NCI-H1105 treated with DMSO at 0.1 percent for 48 hours (cell line): Measurements from ENCODE around the gene WDR36.
"Not testable (repeated sequence)": the region's sequence is repeated elsewhere in the genome, so short reads cannot be mapped to it uniquely, and the experiment has no call there.

Experiments used
- DNase-seq: peaks from one replicate; lab custom pipeline; 2025; lab: John Stamatoyannopoulos, UW

The WDR36 gene

GRCh38 chr5:111138096-111138495, 45.9 kb downstream of the WDR36 start:
- no peak for DNase-seq

GRCh38 chr5:111141471-111141870, 49.3 kb downstream of the WDR36 start:
- not testable (repeated sequence) for DNase-seq

- DNase-seq: no peak
Measured at GRCh38 chr5:111142932-111143331, 50.8 kb downstream of the WDR36 start.

DNA sequence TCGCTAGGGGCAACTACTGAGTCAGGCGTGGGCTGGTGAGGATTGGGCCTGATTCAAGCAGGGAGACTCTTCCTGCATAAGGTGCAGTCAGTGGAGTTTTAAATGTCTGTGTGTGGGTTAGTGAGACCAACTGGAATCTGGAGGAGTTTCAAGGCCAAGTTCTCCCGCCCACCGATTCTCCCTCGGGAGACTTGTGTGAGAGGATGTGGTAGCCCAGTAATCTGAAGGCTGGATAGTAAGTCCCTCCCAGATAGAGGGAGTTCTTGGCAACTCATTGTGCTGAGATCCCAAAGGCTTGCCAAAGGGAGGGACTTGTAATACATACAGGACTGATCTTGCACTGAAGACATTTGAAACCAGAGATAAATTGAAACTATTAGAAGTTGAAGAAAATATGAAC, 51.8 kb downstream of the WDR36 start:
- DNase-seq: no peak

DNA sequence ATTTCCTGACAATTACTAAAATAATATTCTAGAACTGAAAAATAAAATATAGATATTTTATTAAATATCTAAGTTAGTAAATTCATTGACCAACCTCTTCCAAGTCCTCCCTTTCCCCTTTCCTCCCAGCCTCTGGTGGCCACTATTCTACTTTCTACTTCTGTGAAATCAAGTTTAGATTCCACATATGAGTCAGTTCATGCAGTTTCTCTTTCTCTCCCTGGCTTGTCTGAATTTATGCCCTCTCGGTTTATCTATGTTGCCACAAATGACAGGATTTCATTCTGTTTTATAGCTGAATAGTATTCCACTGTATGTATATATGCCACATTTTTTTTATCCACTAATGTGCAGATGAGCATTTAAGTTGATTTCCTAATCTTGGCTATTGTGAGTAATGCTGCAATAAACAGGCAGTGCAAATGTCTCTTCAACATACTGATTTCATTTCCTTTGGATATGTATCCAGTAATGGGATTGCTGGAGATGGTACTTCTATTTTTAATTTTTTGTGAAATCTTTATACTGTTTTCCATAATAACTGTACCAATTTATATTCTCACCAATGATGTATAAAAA, 52.3 kb downstream of the WDR36 start:
- no peak for DNase-seq

GRCh38 chr5:111146053-111146452, 53.9 kb downstream of the WDR36 start:
- no peak for DNase-seq

GRCh38 chr5:111147502-111147901, 55.4 kb downstream of the WDR36 start:
- DNase-seq: no peak

GRCh38 chr5:111151998-111152397, 59.9 kb downstream of the WDR36 start:
- DNase-seq: no peak

DNA sequence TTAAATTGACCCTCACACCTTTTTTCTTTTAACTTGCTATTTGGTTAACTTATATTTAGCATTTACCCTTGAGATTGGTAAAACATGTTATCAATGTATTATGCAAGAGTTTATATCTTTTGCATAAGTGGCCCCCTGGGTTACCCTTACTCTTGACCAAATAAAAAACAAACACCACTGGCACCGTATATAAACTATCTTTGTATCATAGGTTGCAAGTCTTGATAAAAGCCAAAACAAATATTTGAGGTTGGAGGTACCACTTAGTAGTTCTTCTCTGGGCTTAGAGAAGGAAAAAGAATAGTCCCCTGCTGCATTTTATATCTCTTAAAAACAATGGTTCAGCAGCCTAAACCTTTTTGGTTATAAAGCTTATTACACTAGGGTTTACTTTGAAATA, 61.3 kb downstream of the WDR36 start:
- no peak for DNase-seq

DNA sequence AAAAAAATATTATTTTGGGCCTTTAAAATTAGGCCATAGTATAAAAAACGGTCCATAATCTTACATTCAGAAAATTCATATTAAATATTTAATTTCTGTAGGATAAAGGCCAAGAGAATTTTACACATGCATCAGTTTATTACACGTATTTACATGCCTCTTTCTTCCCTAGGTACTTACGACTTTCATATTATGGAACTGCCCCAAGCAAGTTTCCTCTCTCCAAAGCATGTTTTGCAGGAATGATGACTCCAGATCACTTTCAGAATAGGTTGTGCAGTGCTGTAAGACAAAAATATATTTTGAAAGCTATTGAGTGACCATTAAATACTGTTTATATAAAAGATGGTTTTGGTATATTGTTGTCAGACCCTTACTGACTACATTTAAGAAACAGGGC, 61.8 kb downstream of the WDR36 start:
- DNase-seq: no peak

DNA sequence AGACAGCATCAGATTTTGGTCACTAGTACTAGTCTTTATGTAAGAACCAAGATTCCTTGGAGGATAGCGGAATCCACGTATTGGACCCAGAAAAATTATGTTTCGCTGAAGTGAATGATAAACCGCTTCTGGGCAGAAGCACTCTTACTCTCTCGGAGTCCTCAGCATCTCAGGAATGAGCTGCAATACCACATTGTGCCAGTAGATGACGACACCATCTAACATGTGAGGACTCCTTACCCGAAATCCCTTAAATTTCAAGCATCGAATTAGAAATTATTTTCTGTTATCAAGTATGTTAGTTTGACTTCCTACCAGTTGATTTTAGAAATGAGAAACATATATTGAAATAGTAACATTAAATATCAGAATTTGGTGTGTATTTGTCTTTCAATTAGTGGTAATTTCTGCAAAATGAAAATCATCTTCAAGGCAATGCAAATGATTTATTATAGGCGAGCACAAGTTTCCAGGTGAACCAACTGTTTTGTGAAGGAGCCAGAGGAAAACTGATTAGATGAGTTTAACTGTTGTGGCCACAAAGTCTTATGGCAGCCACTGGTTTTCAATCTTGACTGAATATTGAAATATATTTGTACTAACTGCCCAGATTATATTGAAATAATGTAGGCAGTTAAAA, 66.1 kb downstream of the WDR36 start:
- peak; percentile 48 for DNase-seq

DNA sequence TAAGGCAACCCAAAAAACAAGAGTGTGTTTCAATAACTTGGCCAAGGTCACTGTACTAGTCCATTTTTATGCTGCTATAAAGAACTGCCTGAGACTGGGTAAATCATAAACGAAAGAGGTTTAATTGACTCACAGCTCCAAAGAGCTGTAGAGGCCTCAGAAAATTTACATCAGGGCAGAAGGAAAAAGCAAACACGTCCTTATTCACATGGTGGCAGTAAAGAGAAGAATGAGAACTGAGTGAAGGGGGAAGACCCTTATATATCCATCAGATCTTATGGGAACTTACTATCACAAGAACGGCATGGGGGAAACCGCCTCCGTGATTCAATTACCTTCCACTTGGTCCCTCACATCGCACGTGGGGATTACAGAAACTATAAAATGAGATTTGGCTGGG, 67.7 kb downstream of the WDR36 start:
- no peak for DNase-seq

- DNase-seq: no peak
Measured at GRCh38 chr5:111163000-111163399, 70.9 kb downstream of the WDR36 start.

GRCh38 chr5:111165058-111165457, 72.9 kb downstream of the WDR36 start:
- DNase-seq: no peak

- DNase-seq: no peak
Measured at GRCh38 chr5:111167551-111167950, 75.4 kb downstream of the WDR36 start.

- DNase-seq: no peak
Measured at GRCh38 chr5:111168608-111169007, 76.5 kb downstream of the WDR36 start.

DNA sequence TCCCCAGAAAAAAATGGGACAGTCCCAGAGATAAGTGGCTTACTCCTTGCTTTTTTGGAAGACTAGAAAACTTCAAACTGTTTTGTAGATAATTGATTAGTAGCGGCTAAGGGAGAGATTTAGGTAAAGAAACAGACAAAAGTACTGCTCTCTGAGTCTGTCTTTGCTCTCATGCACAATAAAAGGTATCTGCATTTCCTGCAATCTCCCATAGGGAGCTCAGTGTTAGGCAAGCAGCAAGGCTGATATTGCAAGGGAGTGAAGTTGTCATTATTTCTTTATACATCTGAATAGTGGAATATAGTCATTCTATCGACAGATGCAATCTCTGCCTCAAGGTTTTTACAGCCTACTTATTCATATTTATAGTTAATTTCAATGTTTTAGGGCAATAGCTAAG, 77.1 kb downstream of the WDR36 start:
- no peak for DNase-seq

- no peak for DNase-seq
Measured at GRCh38 chr5:111170279-111170678, 78.1 kb downstream of the WDR36 start.

DNA sequence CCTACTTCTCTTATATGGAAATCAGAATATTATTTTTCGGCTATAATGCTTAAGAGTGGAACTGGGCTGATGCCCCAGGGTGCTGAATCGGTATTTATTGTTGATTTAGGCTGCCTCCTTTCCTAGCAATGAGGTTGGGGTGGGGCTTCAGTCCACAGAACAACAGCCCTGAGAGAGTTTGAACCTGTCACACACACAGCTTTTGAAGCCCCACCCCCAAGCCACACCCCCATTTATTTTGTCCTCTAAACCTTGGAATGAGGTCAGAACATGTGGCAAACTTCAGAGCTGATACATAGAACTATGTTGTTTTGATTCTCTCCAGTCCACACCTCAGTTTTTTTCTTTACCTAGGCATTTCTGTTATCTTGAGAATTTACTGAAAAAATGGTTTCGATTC, 80.4 kb downstream of the WDR36 start:
- DNase-seq: no peak

GRCh38 chr5:111173476-111173875, 81.3 kb downstream of the WDR36 start:
- DNase-seq: no peak
